Prostate gland (tissue), 2 donors: ENCODE measurements around the gene HSD17B1. TPM values are rescaled to one million over a fixed set of nuclear protein-coding genes. Genes with fewer than 3 reads are reported as not detected.

ENCODE experiments used
- DNase-seq: peaks from one replicate; pipeline ENCODE4 v3.0.0-alpha.2; 2019; ENCODE audit warnings: low spot score
- H3K27ac ChIP-seq, 2 donors: fragments of 200-600 bp; sonication (generic); 2 replicates each; pipeline ENCODE4 v1.5.1; 2017 to 2019
- H3K27me3 ChIP-seq: fragments of 200-600 bp; sonication (generic); replicated peaks from 2 replicates; pipeline ENCODE4 v1.5.1; 2019; ENCODE audit not compliant: insufficient read depth
- H3K36me3 ChIP-seq, 2 donors: fragments of 200-600 bp; sonication (generic); 1 replicate in 1 of 2; 2 replicates in 1 of 2; pipeline versions ENCODE4 v1.5.1 to v1.8.1; 2017 to 2019
- H3K4me1 ChIP-seq: fragments of 200-600 bp; sonication (generic); replicated peaks from 2 replicates; pipeline ENCODE4 v1.5.1; 2019
- H3K4me3 ChIP-seq, 2 donors: fragments of 200-600 bp; sonication (generic); 2 replicates each; pipeline ENCODE4 v1.5.1; 2017 to 2019
- H3K9me3 ChIP-seq: fragments of 200-600 bp; sonication (generic); 2 replicates; pipeline ENCODE4 v1.5.1; 2017
- POLR2A ChIP-seq: fragments of 450-650 bp; IDR thresholded peaks from one replicate; pipeline ENCODE4 v1.6.1; 2016; ENCODE audit warnings: antibody characterized with exemption, mild to moderate bottlenecking
- POLR2AphosphoS5 ChIP-seq: sonication (generic); formaldehyde crosslinking; IDR thresholded peaks from one replicate; pipeline ENCODE4 v1.6.1; 2017; ENCODE audit warnings: antibody characterized with exemption
- WGBS: methylation state at CpG from one replicate; pipeline ENCODE4 v1.1.5; 2018; 5-methylcytosine and 5-hydroxymethylcytosine counted together
- intact Hi-C: fragments of 100-400 bp; cut with DNase I; formaldehyde crosslinking; loops from one replicate; pipeline ENCODE4 v1.14.2; 2022
- total RNA-seq, 2 donors: library from RNA; depleted of rRNA; stranded (reverse); fragments of >200 nt; gene quantifications; one replicate each; pipeline ENCODE4 v1.1.0, GENCODE V29; 2016
- TF ChIP-seq, protein P1 (sequence below), 4 experiments: fragments of 200-600 bp in 2 of 4; fragments of 450-650 bp in 2 of 4; sonication (generic) in 2 of 4; IDR thresholded peaks; 1 replicate in 3 of 4; 2 replicates in 1 of 4; pipeline ENCODE4 v1.5.1; 2016 to 2019; ENCODE audit warnings: antibody characterized with exemption in 4 of 4, mild to moderate bottlenecking in 2 of 4, moderate library complexity in 2 of 4

Gene HSD17B1
- total RNA-seq, 2 donors from 2014 or later: 4.1 to 16.2 TPM

GRCh38 chr17:42563143-42563509 is 10.4 kb downstream of the HSD17B1 start:
- Histone ChIP-seq H3K4me1 (peaks cover 24% of the 10 kb centered on the region), H3K4me3 (peak overlapping the region; percentile 73 to 82)
- 72% methylated on average over 10 of the region's 14 CpGs for WGBS

GRCh38 chr17:42563543-42563942 is 10.8 kb downstream of the HSD17B1 start:
- Histone ChIP-seq H3K4me3 (peak overlapping the region in 1 of 2 donors; percentile 82), H3K9me3 (no peaks in the 10 kb centered on the region), H3K27ac (peak overlapping the region in 1 of 2 donors; percentile 79), H3K4me1 (peaks cover 28% of the 10 kb centered on the region), H3K36me3 (peaks cover 0 to 8% of the 10 kb centered on the region in 2 donors), H3K27me3 (no peaks in the 10 kb centered on the region)
- 10% methylated on average over 1 of the region's 1 CpG for WGBS
- TF ChIP-seq POLR2A (no peak), POLR2AphosphoS5 (no peak)
- TF ChIP-seq, protein P1, sequence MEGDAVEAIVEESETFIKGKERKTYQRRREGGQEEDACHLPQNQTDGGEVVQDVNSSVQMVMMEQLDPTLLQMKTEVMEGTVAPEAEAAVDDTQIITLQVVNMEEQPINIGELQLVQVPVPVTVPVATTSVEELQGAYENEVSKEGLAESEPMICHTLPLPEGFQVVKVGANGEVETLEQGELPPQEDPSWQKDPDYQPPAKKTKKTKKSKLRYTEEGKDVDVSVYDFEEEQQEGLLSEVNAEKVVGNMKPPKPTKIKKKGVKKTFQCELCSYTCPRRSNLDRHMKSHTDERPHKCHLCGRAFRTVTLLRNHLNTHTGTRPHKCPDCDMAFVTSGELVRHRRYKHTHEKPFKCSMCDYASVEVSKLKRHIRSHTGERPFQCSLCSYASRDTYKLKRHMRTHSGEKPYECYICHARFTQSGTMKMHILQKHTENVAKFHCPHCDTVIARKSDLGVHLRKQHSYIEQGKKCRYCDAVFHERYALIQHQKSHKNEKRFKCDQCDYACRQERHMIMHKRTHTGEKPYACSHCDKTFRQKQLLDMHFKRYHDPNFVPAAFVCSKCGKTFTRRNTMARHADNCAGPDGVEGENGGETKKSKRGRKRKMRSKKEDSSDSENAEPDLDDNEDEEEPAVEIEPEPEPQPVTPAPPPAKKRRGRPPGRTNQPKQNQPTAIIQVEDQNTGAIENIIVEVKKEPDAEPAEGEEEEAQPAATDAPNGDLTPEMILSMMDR (IDR thresholded peaks at IDR 0.05): no peak
- intact Hi-C loops: no loop called here
- DNase-seq: no peak

More at GRCh38 chr17:42563143-42563509, 10.4 kb downstream of the HSD17B1 start:
- Histone ChIP-seq H3K9me3 (no peaks in the 10 kb centered on the region), H3K36me3 (peaks cover 0 to 8% of the 10 kb centered on the region in 2 donors), H3K27me3 (no peaks in the 10 kb centered on the region), H3K27ac (peak overlapping the region; percentile 77 to 79)
- intact Hi-C loops: no loop called here
- TF ChIP-seq, protein P1 (IDR thresholded peaks at IDR 0.05): no peak
- TF ChIP-seq POLR2AphosphoS5: no peak
- no peak for TF ChIP-seq POLR2A
- no peak for DNase-seq

DNA sequence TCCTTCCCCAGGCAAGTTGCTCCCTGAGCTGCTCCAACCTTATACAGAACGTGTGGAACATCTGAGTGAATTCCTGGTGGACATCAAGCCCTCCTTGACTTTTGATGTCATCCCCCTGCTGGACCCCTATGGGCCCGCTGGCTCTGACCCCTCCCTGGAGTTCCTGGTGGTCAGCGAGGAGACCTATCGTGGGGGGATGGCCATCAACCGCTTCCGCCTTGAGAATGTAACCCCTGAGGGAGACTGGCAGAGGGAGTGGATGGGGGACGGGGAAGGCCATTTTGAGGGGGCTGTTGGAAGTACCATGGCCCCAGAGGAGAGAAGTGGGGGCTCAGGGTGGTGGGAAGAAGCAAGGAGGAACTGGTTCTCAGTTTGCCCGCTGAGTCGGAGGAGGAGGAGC is 11.2 kb downstream of the HSD17B1 start:
- no peak overlapping the region for H3K27ac ChIP-seq
- 84% methylated on average over 9 of the region's 9 CpGs for WGBS
- peaks cover 0 to 8% of the 10 kb centered on the region in 2 donors for H3K36me3 ChIP-seq
- no peaks in the 10 kb centered on the region for H3K9me3 ChIP-seq
- H3K4me3 ChIP-seq: no peak overlapping the region
- no peak for DNase-seq
- TF ChIP-seq, protein P1 (IDR thresholded peaks at IDR 0.05): no peak
- TF ChIP-seq POLR2AphosphoS5: no peak
- TF ChIP-seq POLR2A: no peak
- peaks cover 28% of the 10 kb centered on the region for H3K4me1 ChIP-seq
- H3K27me3 ChIP-seq: no peaks in the 10 kb centered on the region
- intact Hi-C loops: no loop called here

- Histone ChIP-seq H3K36me3 (peaks cover 0 to 8% of the 10 kb centered on the region in 2 donors), H3K4me1 (peaks cover 28% of the 10 kb centered on the region), H3K27ac (no peak overlapping the region), H3K4me3 (no peak overlapping the region), H3K27me3 (no peaks in the 10 kb centered on the region), H3K9me3 (no peaks in the 10 kb centered on the region)
- intact Hi-C loops: no loop called here
- no peak for DNase-seq
- WGBS: 86% methylated on average over 15 of the region's 15 CpGs
- TF ChIP-seq POLR2A (no peak), POLR2AphosphoS5 (no peak)
Observed at GRCh38 chr17:42564815-42565522, 12.2 kb downstream of the HSD17B1 start.

DNA sequence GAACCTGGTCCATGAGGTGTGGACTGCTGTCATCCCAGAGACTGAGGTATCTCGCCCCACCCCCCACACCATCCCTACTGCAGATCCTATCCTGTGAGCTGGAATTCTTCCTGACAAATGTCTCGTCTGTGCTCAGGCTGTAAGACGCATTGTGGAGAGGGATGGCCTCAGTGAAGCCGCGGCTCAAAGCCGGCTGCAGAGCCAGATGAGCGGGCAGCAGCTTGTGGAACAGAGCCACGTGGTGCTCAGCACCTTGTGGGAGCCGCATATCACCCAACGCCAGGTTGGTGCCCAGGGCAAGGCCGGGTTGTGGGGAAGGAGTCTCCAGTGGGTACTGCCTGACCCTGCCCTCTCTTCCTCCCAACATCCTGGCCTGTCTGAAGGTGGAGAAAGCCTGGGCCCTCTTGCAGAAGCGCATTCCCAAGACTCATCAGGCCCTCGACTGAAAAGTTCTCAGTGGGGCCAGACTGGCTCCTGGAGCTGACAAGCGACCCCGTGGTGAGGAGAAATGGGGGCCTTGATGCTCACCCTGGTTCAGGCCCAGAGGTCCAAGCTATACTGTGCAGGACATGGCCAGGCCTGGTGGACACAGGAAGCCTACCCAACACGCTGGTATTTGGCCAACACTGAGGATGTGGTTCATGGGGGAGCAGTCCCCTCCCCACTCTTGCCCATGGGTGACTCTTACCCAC is 12.9 kb downstream of the HSD17B1 start:
- no peak overlapping the region for H3K4me3 ChIP-seq
- H3K27ac ChIP-seq: no peak overlapping the region
- WGBS: 89% methylated on average over 14 of the region's 16 CpGs
- DNase-seq: no peak
- H3K9me3 ChIP-seq: no peaks in the 10 kb centered on the region
- H3K27me3 ChIP-seq: no peaks in the 10 kb centered on the region
- intact Hi-C loops: no loop called here
- TF ChIP-seq, protein P1 (IDR thresholded peaks at IDR 0.05): no peak
- TF ChIP-seq POLR2AphosphoS5: no peak
- TF ChIP-seq POLR2A: no peak
- peaks cover 0 to 8% of the 10 kb centered on the region in 2 donors for H3K36me3 ChIP-seq
- H3K4me1 ChIP-seq: peaks cover 28% of the 10 kb centered on the region
